ENCODE results near the gene BCL7A.

- TF ChIP-seq, protein P1, sequence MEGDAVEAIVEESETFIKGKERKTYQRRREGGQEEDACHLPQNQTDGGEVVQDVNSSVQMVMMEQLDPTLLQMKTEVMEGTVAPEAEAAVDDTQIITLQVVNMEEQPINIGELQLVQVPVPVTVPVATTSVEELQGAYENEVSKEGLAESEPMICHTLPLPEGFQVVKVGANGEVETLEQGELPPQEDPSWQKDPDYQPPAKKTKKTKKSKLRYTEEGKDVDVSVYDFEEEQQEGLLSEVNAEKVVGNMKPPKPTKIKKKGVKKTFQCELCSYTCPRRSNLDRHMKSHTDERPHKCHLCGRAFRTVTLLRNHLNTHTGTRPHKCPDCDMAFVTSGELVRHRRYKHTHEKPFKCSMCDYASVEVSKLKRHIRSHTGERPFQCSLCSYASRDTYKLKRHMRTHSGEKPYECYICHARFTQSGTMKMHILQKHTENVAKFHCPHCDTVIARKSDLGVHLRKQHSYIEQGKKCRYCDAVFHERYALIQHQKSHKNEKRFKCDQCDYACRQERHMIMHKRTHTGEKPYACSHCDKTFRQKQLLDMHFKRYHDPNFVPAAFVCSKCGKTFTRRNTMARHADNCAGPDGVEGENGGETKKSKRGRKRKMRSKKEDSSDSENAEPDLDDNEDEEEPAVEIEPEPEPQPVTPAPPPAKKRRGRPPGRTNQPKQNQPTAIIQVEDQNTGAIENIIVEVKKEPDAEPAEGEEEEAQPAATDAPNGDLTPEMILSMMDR (IDR thresholded peaks at IDR 0.05; ENCODE audit: poor library complexity, severe bottlenecking), result no peak
- TF ChIP-seq, protein P2, sequence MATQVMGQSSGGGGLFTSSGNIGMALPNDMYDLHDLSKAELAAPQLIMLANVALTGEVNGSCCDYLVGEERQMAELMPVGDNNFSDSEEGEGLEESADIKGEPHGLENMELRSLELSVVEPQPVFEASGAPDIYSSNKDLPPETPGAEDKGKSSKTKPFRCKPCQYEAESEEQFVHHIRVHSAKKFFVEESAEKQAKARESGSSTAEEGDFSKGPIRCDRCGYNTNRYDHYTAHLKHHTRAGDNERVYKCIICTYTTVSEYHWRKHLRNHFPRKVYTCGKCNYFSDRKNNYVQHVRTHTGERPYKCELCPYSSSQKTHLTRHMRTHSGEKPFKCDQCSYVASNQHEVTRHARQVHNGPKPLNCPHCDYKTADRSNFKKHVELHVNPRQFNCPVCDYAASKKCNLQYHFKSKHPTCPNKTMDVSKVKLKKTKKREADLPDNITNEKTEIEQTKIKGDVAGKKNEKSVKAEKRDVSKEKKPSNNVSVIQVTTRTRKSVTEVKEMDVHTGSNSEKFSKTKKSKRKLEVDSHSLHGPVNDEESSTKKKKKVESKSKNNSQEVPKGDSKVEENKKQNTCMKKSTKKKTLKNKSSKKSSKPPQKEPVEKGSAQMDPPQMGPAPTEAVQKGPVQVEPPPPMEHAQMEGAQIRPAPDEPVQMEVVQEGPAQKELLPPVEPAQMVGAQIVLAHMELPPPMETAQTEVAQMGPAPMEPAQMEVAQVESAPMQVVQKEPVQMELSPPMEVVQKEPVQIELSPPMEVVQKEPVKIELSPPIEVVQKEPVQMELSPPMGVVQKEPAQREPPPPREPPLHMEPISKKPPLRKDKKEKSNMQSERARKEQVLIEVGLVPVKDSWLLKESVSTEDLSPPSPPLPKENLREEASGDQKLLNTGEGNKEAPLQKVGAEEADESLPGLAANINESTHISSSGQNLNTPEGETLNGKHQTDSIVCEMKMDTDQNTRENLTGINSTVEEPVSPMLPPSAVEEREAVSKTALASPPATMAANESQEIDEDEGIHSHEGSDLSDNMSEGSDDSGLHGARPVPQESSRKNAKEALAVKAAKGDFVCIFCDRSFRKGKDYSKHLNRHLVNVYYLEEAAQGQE (IDR thresholded peaks at IDR 0.05; ENCODE audit: borderline replicate concordance), result no peak
- TF ChIP-seq EP300 (conservative IDR thresholded peaks at IDR 0.05; ENCODE audit: poor library complexity, severe bottlenecking) (no peak), POLR2AphosphoS5 (IDR thresholded peaks at IDR 0.05) (no peak)
Observed at GRCh38 chr12:122090759-122091515, 69.3 kb downstream of the BCL7A start.
